ENCODE results near the gene TST. TPM values are rescaled to one million over a fixed set of nuclear protein-coding genes. Genes with fewer than 3 reads are reported as not detected.

The TST gene
- 5.8 and 9.8 TPM in 2 replicates for polyA plus RNA-seq

GRCh38 chr22:37019309-37020191 lies at the start of gene TST, which contains the start of gene MPST:
Gene TST (minus strand): TSS chr22:37019447. CDS start chr22:37018732, 715 bp downstream.
Gene MPST (plus strand): TSS chr22:37019742. CDS start chr22:37019837, 95 bp downstream.

GRCh38 chr22:37051391-37052385 lies 32.4 kb upstream of the TST start, which contains the start of gene KCTD17:
Gene KCTD17 (plus strand): TSS chr22:37051742. CDS start chr22:37051761, 19 bp downstream.

Other genes with a start within 250 kb of the TST start
- 48.3 and 68.6 TPM in 2 replicates for gene IFT27, start 243.3 kb downstream of the TST start, polyA plus RNA-seq
- 21,664 and 27,916 TPM in 2 replicates for gene PVALB, start 202.4 kb downstream of the TST start, polyA plus RNA-seq
- 1.2 TPM in 1 of 2 replicates, not detected in the other for gene NCF4, start 158.4 kb downstream of the TST start, polyA plus RNA-seq
- gene CSF2RB, start 105.8 kb downstream of the TST start, polyA plus RNA-seq: not detected in 2 replicates
- 0.19 and 3.0 TPM in 2 replicates for gene MPST, start 295 bp upstream of the TST start, polyA plus RNA-seq
- 0.99 and 4.5 TPM in 2 replicates for gene KCTD17, start 32.3 kb upstream of the TST start, polyA plus RNA-seq
- not detected in 2 replicates for gene TMPRSS6, start 90.3 kb upstream of the TST start, polyA plus RNA-seq
- gene IL2RB, start 130.5 kb upstream of the TST start, polyA plus RNA-seq: not detected in 2 replicates
- gene C1QTNF6, start 168.8 kb upstream of the TST start, polyA plus RNA-seq: 3.7 TPM in 1 of 2 replicates, not detected in the other
- gene SSTR3, start 193.0 kb upstream of the TST start, polyA plus RNA-seq: 0.13 TPM in 1 of 2 replicates, not detected in the other
- not detected in 2 replicates for gene RAC2, start 224.8 kb upstream of the TST start, polyA plus RNA-seq